ENCODE data around the gene P4HTM.

- TF ChIP-seq CTCF (conservative IDR thresholded peaks at IDR 0.05; ENCODE audit: low read depth, low read length) = no peak
- TF ChIP-seq RAD21 (IDR thresholded peaks at IDR 0.05; ENCODE audit: low read length) = no peak
- TF ChIP-seq RFX5 (IDR thresholded peaks at IDR 0.05; ENCODE audit: low read depth, low read length) = no peak
- no peak for TF ChIP-seq MAZ (IDR thresholded peaks at IDR 0.05; ENCODE audit: borderline replicate concordance, low read depth, low read length)
- TF ChIP-seq MAFK (IDR thresholded peaks at IDR 0.05; ENCODE audit: low read depth, low read length) = no peak
- no peak for TF ChIP-seq MXI1 (IDR thresholded peaks at IDR 0.05; ENCODE audit: borderline replicate concordance, low read depth, low read length)
- TF ChIP-seq USF2 (IDR thresholded peaks at IDR 0.05; ENCODE audit: low read depth, low read length) = no peak
- TF ChIP-seq CHD1 (IDR thresholded peaks at IDR 0.05; ENCODE audit: low read depth, low read length) = no peak
- no peak for TF ChIP-seq RCOR1 (IDR thresholded peaks at IDR 0.05; ENCODE audit: insufficient replicate concordance, low read length)
- TF ChIP-seq POLR2A (IDR thresholded peaks at IDR 0.05; ENCODE audit: low read depth, low read length) = no peak
These were observed 15.8 kb upstream of the P4HTM start for GRCh38 chr3:48974076-48974864.

Measured in IMR-90 (cell line).